OCI-LY3 (cell line): ENCODE measurements around the gene TECPR1.

ENCODE experiments used
- H2AFZ ChIP-seq: fragments of 200-600, 300-600 bp; shearing (Covaris generic); 2 replicates; pipeline ENCODE4 v1.6.0; 2014; ENCODE audit warnings: antibody characterized with exemption, low read depth, low read length
- H3K27ac ChIP-seq: fragments of 200-600, 300-600 bp; sonication (generic); 2 replicates; pipeline ENCODE4 v1.5.1; 2014; ENCODE audit warnings: mild to moderate bottlenecking, low read length, moderate library complexity, mixed read lengths
- H3K27me3 ChIP-seq: fragments of 200-600, 300-600 bp; sonication (generic); 2 replicates; pipeline ENCODE4 v1.6.1; 2014; ENCODE audit warnings: low read depth, low read length, mixed read lengths
- H3K36me3 ChIP-seq: fragments of 200-600, 300-600 bp; sonication (generic); replicated peaks from 2 replicates; pipeline ENCODE3; 2014; ENCODE audit warnings: low read depth, low read length, mixed read lengths
- H3K4me1 ChIP-seq: fragments of 300-600, 200-600 bp; sonication (generic); 2 replicates; pipeline ENCODE4 v1.6.1; 2014; ENCODE audit warnings: low read length, mixed read lengths
- H3K4me2 ChIP-seq: fragments of 200-600, 300-600 bp; sonication (generic); 2 replicates; pipeline ENCODE4 v1.6.1; 2014; ENCODE audit warnings: low read length, mixed read lengths
- H3K4me3 ChIP-seq: fragments of 300-600, 200-600 bp; sonication (generic); 2 replicates; pipeline ENCODE4 v1.5.1; 2014; ENCODE audit warnings: antibody characterized with exemption, mild to moderate bottlenecking, low read length, moderate library complexity
- H3K79me2 ChIP-seq: fragments of 300-600, 200-600 bp; shearing (Covaris generic); 2 replicates; pipeline ENCODE4 v1.6.1; 2014; ENCODE audit warnings: mild to moderate bottlenecking, low read length, mixed read lengths
- H3K9ac ChIP-seq: fragments of 300-600, 200-600 bp; shearing (Covaris generic); 2 replicates; pipeline ENCODE4 v1.6.0; 2014; ENCODE audit warnings: mild to moderate bottlenecking, low read length, moderate library complexity
- H3K9me3 ChIP-seq: fragments of 200-600, 300-600 bp; shearing (Covaris generic); 2 replicates; pipeline ENCODE4 v1.6.1; 2014; ENCODE audit warnings: low read length, mixed read lengths; ENCODE audit not compliant: insufficient read depth
- H4K20me1 ChIP-seq: fragments of 200-600, 300-600 bp; sonication (generic); 2 replicates; pipeline ENCODE4 v1.6.1; 2016; ENCODE audit warnings: low read length, mixed read lengths; ENCODE audit not compliant: insufficient read depth
- EZH2phosphoT487 ChIP-seq: fragments of 200-600 bp; shearing (Covaris generic); IDR thresholded peaks from 2 replicates; pipeline ENCODE4 v1.6.1; 2018; ENCODE audit warnings: antibody characterized with exemption, mixed run types, low read depth
- TF ChIP-seq, protein P1 (sequence below): fragments of 200-600, 300-600 bp; sonication (generic); IDR thresholded peaks from 2 replicates; pipeline ENCODE4 v1.5.1; 2014; ENCODE audit warnings: antibody characterized with exemption, low read length, low read depth

Gene TECPR1

GRCh38 chr7:98187138-98187502, 64.9 kb downstream of the TECPR1 start:
- Histone ChIP-seq H3K79me2 (no peaks in the 10 kb centered on the region), H3K4me2 (no peak overlapping the region), H3K4me3 (no peak overlapping the region), H3K9ac (no peak overlapping the region), H2AFZ (no peak overlapping the region), H3K9me3 (no peaks in the 10 kb centered on the region), H3K36me3 (peaks cover 7% of the 10 kb centered on the region), H3K4me1 (peaks cover 13% of the 10 kb centered on the region), H3K27me3 (no peaks in the 10 kb centered on the region), H4K20me1 (no peaks in the 10 kb centered on the region; the same call in 1 of the 2 replicates), H3K27ac (no peak overlapping the region)
- TF ChIP-seq, protein P1, sequence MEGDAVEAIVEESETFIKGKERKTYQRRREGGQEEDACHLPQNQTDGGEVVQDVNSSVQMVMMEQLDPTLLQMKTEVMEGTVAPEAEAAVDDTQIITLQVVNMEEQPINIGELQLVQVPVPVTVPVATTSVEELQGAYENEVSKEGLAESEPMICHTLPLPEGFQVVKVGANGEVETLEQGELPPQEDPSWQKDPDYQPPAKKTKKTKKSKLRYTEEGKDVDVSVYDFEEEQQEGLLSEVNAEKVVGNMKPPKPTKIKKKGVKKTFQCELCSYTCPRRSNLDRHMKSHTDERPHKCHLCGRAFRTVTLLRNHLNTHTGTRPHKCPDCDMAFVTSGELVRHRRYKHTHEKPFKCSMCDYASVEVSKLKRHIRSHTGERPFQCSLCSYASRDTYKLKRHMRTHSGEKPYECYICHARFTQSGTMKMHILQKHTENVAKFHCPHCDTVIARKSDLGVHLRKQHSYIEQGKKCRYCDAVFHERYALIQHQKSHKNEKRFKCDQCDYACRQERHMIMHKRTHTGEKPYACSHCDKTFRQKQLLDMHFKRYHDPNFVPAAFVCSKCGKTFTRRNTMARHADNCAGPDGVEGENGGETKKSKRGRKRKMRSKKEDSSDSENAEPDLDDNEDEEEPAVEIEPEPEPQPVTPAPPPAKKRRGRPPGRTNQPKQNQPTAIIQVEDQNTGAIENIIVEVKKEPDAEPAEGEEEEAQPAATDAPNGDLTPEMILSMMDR: no peak
- no peak for TF ChIP-seq EZH2phosphoT487

GRCh38 chr7:98186452-98187137, 65.4 kb downstream of the TECPR1 start:
- Histone ChIP-seq H3K27ac (no peak overlapping the region), H3K4me1 (peaks cover 13% of the 10 kb centered on the region)
- no peak for TF ChIP-seq EZH2phosphoT487

GRCh38 chr7:98185101-98185500, 66.9 kb downstream of the TECPR1 start:
- peaks cover 9% of the 10 kb centered on the region for H3K4me1 ChIP-seq
- H3K4me2 ChIP-seq: no peak overlapping the region
- no peak overlapping the region for H3K9ac ChIP-seq
- H3K27me3 ChIP-seq: no peaks in the 10 kb centered on the region
- H3K4me3 ChIP-seq: no peak overlapping the region
- TF ChIP-seq, protein P1: no peak
- TF ChIP-seq EZH2phosphoT487: no peak
- no peaks in the 10 kb centered on the region for H3K9me3 ChIP-seq
- no peaks in the 10 kb centered on the region for H3K79me2 ChIP-seq
- H4K20me1 ChIP-seq: no peaks in the 10 kb centered on the region
- no peak overlapping the region for H2AFZ ChIP-seq
- H3K27ac ChIP-seq: no peak overlapping the region
- H3K36me3 ChIP-seq: no peaks in the 10 kb centered on the region

More at GRCh38 chr7:98186452-98187137, 65.4 kb downstream of the TECPR1 start:
- Histone ChIP-seq H3K4me3 (no peak overlapping the region), H3K9ac (no peak overlapping the region), H2AFZ (no peak overlapping the region), H3K27me3 (no peaks in the 10 kb centered on the region), H3K79me2 (no peaks in the 10 kb centered on the region), H3K4me2 (no peak overlapping the region), H3K9me3 (no peaks in the 10 kb centered on the region), H3K36me3 (peaks cover 1% of the 10 kb centered on the region), H4K20me1 (no peaks in the 10 kb centered on the region)

DNA sequence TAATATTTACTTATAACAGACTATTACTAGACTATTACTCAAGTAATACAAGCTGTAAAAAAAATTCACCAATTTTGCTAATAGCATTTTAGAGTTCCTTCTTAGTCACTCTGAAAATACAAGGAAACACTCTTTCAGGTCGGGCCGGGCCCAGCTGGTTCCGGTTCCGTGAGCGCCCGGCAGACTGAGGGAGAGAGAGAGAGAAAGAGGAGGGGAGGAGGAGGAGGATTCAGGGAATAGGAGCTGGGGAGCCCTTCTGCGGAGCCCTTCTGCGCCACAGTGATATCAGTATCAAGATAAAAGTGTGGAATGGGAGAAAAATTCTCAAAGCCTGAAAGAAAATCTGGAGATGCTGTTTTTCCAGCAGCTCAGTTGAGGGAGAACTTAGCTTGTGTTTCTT, 71.3 kb downstream of the TECPR1 start:
- TF ChIP-seq, protein P1: no peak
- TF ChIP-seq EZH2phosphoT487: no peak
- Histone ChIP-seq H3K9me3 (no peaks in the 10 kb centered on the region), H3K4me2 (no peak overlapping the region), H3K4me3 (no peak overlapping the region), H3K9ac (no peak overlapping the region), H4K20me1 (0 out of 2 replicates have a peak, but pooled peaks cover 5% of the 10 kb centered on the region), H3K4me1 (no peaks in the 10 kb centered on the region), H2AFZ (no peak overlapping the region), H3K36me3 (no peaks in the 10 kb centered on the region), H3K79me2 (no peaks in the 10 kb centered on the region), H3K27me3 (no peaks in the 10 kb centered on the region), H3K27ac (no peak overlapping the region)
